Naive thymus-derived CD8-positive, alpha-beta T cell (primary cell): ENCODE results near the gene C15orf61. TPM values are rescaled to one million over a fixed set of nuclear protein-coding genes. Genes with fewer than 3 reads are reported as not detected.

Experiments used
- ATAC-seq, 2 donors: fragments of 150-1000 bp; cut with Tn5 transposase in 1 of 2; sonication (Bioruptor Pico), chemical (Tn5 transposase) in 1 of 2; 1 replicate in 1 of 2; 2 replicates in 1 of 2; pipeline ENCODE4 v1.10.0; 2021; ENCODE audit warnings: mild to moderate bottlenecking in 2 of 2, moderate library complexity in 2 of 2
- POLR2A ChIA-PET: fragments of 350-600 bp; sonication (Branson Sonifier 250); formaldehyde crosslinking; loops from one replicate; lab custom pipeline; 2021; ENCODE audit warnings: antibody characterized with exemption; lab: Charles Lee
- DNase-seq, 10 donors: peaks; one replicate each; pipeline versions ENCODE4 v3.0.0 to v3.0.0-alpha.2; 2020 to 2022
- H3K27ac Mint-ChIP-seq, 10 donors: one replicate each; pipeline ENCODE4 v1.8.0; 2020 to 2022; ENCODE audit warnings: mild to moderate bottlenecking in 10 of 10, mixed read lengths in 10 of 10, moderate library complexity in 4 of 10, inconsistent platforms in 1 of 10
- H3K27me3 Mint-ChIP-seq, 5 donors: one replicate each; pipeline ENCODE4 v1.8.0; 2021 to 2022; ENCODE audit warnings: mixed read lengths in 5 of 5
- H3K36me3 Mint-ChIP-seq, 3 donors: one replicate each; pipeline ENCODE4 v1.8.0; 2020 to 2022; ENCODE audit warnings: mixed read lengths in 3 of 3, mild to moderate bottlenecking in 2 of 3, inconsistent platforms in 1 of 3
- H3K4me1 Mint-ChIP-seq, 4 donors: one replicate each; pipeline ENCODE4 v1.8.0; 2021 to 2022; ENCODE audit warnings: mixed read lengths in 4 of 4
- H3K4me3 Mint-ChIP-seq, 10 donors: one replicate each; pipeline ENCODE4 v1.8.0; 2020 to 2022; ENCODE audit warnings: mild to moderate bottlenecking in 10 of 10, mixed read lengths in 10 of 10, moderate library complexity in 6 of 10, inconsistent platforms in 1 of 10
- H3K9me3 Mint-ChIP-seq, 9 donors: one replicate each; pipeline ENCODE4 v1.8.0; 2020 to 2022; ENCODE audit warnings: mixed read lengths in 9 of 9, mild to moderate bottlenecking in 3 of 9, inconsistent platforms in 1 of 9, moderate library complexity in 1 of 9
- polyA plus RNA-seq, 3 donors: library from polyadenylated mRNA; unstranded; fragments of 300-500 nt; fragmentation: Illumina TruSeq; gene quantifications; one replicate each; pipeline ENCODE4 v1.2.3, GENCODE V29; 2021
- total RNA-seq, 8 experiments: library from RNA in 2 of 8; stranded (reverse) in 2 of 8; gene quantifications; one replicate each; pipeline ENCODE4 v1.2.3 and lab custom pipeline; 2021 to 2026

The C15orf61 gene
- total and polyA plus RNA-seq, 5 experiments from 2014 or later: 6.1 to 11.9 (median 8.3) TPM

GRCh38 chr15:67559576-67559975 lies 38.6 kb downstream of the C15orf61 start:
- no peak for DNase-seq
- Mint-ChIP-seq H3K4me1 (peaks cover 20 to 37% (median 23%) of the 10 kb centered on the region in 4 donors), H3K27me3 (no peaks in the 10 kb centered on the region)

DNA sequence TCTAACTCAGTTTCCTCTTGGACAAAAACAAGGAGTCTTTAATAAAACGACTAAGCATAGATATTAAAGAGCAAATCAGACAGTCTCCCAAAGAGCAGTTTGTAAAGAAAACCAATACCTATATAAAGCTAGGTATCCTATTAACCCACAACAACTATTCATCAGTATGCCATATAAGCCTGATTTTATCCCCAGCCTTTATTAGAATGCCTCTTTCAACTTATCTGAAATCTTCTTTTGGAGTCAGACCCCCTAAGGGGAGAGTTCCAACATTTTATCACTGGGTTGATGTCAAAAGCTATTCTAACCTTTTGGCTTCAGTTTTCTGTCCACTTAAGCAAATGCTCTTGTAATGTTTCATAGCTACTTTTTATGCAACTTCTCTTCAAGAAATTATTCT lies 39.4 kb downstream of the C15orf61 start:
- H3K27ac Mint-ChIP-seq: no peak overlapping the region
- ATAC-seq (no peak), DNase-seq (no peak)
- POLR2A ChIA-PET: no interaction called here
- H3K4me1 Mint-ChIP-seq: peaks cover 18 to 32% (median 24%) of the 10 kb centered on the region in 4 donors
- peaks cover 0 to 4% (median 0%) of the 10 kb centered on the region in 9 donors for H3K9me3 Mint-ChIP-seq
- H3K4me3 Mint-ChIP-seq: no peak overlapping the region
- H3K36me3 Mint-ChIP-seq: peaks cover 17 to 69% (median 48%) of the 10 kb centered on the region in 3 donors
- H3K27me3 Mint-ChIP-seq: no peaks in the 10 kb centered on the region

More at GRCh38 chr15:67559576-67559975, 38.6 kb downstream of the C15orf61 start:
- H3K4me3 Mint-ChIP-seq: no peak overlapping the region
- no peak overlapping the region for H3K27ac Mint-ChIP-seq
- H3K9me3 Mint-ChIP-seq: peaks cover 0 to 4% (median 0%) of the 10 kb centered on the region in 9 donors
- ATAC-seq: no peak
- peaks cover 17 to 77% (median 50%) of the 10 kb centered on the region in 3 donors for H3K36me3 Mint-ChIP-seq
- POLR2A ChIA-PET: no interaction called here

DNA sequence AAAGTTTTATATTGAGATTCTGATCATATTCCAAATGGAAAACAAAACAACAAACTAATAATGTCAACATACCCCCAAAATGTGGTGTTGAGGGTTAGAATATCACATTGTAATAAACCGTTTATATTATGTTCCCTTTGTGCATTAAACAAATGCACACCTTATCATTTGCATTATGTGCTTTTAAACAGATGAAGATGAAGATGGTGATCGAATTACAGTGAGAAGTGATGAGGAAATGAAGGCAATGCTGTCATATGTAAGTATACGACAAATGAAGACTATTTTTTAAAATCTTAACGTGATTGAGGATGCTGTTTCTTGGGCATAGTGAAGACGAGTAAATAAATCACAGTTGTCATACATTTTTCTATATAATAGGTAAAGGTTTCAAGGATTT lies 42.2 kb downstream of the C15orf61 start:
- POLR2A ChIA-PET: no interaction called here
- H3K27ac Mint-ChIP-seq: peak overlapping the region in 1 of 10 donors; percentile 6
- peaks cover 0 to 4% (median 0%) of the 10 kb centered on the region in 9 donors for H3K9me3 Mint-ChIP-seq
- H3K4me1 Mint-ChIP-seq: peaks cover 16 to 32% (median 19%) of the 10 kb centered on the region in 4 donors
- no peak for DNase-seq
- peaks cover 13 to 62% (median 33%) of the 10 kb centered on the region in 3 donors for H3K36me3 Mint-ChIP-seq
- no peak overlapping the region for H3K4me3 Mint-ChIP-seq
- no peak for ATAC-seq
- H3K27me3 Mint-ChIP-seq: no peaks in the 10 kb centered on the region

DNA sequence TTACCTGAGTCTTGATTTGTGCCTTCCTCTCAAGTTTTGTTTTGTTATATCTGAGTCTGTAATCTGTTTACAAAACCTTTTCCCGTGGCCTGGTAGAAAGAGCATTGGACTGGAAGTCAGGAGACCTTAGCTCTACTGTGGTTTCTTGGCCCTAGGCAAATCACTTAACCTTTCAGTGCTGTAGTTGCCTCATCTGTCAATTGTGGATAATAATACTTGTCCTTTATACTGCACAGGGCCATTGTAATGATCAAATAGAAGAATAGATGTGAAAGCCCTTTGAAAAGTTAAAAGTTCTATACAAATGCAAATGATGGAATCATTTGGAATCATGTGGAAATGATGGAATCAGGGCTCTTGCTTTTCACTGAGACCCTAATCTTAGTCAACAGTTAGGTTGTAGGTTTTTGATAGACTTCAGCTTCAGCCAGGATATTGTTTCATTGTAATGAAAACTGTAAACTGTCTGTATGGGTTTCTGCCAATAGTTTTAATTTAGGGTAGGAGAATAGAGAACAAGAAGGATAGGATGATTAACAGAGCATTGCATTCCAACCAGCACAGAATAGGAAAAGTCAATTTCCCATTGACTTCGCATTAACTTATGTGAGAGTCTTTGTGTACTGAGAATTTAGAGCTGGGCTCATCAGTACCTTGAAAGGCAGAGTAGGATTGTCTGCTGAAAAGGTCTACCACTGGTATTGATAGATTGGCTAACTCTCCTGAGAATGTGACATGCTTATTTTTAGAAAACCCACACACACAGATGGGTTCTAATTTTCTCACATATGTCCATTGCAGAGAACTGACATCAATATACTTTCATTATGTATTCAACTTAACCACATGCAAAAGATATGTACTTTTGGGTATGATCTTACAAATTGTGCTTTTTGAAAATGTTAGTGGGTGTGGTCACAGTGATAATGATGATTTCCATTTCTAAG lies 43.4 kb downstream of the C15orf61 start:
- Mint-ChIP-seq H3K4me3 (no peak overlapping the region), H3K27me3 (no peaks in the 10 kb centered on the region), H3K36me3 (peaks cover 2 to 61% (median 21%) of the 10 kb centered on the region in 3 donors), H3K9me3 (no peaks in the 10 kb centered on the region), H3K4me1 (peaks cover 11 to 31% (median 17%) of the 10 kb centered on the region in 4 donors), H3K27ac (peak overlapping the region in 3 of 10 donors; percentile 3 to 9 (median 4))
- DNase-seq: no peak
- POLR2A ChIA-PET: no interaction called here
- ATAC-seq: no peak

GRCh38 chr15:67564968-67565345 lies 44.0 kb downstream of the C15orf61 start:
- Mint-ChIP-seq H3K27me3 (no peaks in the 10 kb centered on the region), H3K4me1 (peaks cover 6 to 25% (median 17%) of the 10 kb centered on the region in 4 donors), H3K4me3 (peak overlapping the region in 1 of 10 donors; percentile 60), H3K9me3 (no peaks in the 10 kb centered on the region), H3K36me3 (peaks cover 0 to 58% (median 20%) of the 10 kb centered on the region in 3 donors), H3K27ac (peak overlapping the region in 1 of 10 donors; percentile 66)
- POLR2A ChIA-PET: no interaction called here
- no peak for ATAC-seq
- no peak for DNase-seq

- H3K9me3 Mint-ChIP-seq: no peaks in the 10 kb centered on the region
- no peak overlapping the region for H3K4me3 Mint-ChIP-seq
- H3K36me3 Mint-ChIP-seq: peaks cover 0 to 45% (median 12%) of the 10 kb centered on the region in 3 donors
- POLR2A ChIA-PET: no interaction called here
- H3K4me1 Mint-ChIP-seq: peaks cover 0 to 16% (median 4%) of the 10 kb centered on the region in 4 donors
- no peak for ATAC-seq
- no peak overlapping the region for H3K27ac Mint-ChIP-seq
- no peak for DNase-seq
- no peaks in the 10 kb centered on the region for H3K27me3 Mint-ChIP-seq
Observed at GRCh38 chr15:67569668-67570067, 48.7 kb downstream of the C15orf61 start.

DNA sequence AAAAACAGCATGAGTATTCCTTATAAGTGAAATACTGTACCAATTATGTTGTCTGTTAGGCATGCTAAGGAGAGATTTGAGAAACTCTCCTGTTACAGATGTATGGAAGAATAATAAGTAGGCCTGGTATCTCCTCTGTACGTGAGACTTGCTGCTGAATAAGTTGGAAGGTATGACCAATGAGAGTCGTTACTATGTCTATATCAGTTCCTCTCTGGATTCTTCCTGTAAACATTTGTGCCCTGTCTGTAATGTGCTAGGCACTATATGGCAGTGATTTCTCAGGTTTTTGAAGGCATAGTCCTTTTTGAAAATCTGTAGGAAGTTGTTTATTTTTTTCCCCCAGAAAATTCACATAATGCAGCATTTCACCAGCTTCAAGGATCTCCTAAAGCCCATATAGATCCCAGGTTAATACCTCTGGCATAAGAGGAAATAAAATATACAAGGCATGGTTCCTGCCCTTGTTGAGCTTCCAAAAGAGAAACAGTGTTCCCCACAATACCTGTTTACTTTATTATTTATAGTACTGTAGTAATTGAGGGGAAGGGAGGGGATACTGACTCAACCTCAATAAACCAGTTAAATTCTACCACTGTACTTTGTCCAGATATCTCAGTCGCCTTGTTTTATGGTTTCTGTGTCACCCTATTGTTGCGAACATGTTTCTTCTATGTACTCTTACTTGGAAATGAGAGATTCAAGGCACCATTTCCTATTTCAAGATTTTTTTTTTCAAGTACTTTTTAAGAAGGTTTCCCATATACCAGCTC lies 50.1 kb downstream of the C15orf61 start:
- no peaks in the 10 kb centered on the region for H3K27me3 Mint-ChIP-seq
- peaks cover 0 to 38% (median 7%) of the 10 kb centered on the region in 3 donors for H3K36me3 Mint-ChIP-seq
- no peak overlapping the region for H3K4me3 Mint-ChIP-seq
- H3K27ac Mint-ChIP-seq: peak overlapping the region in 2 of 10 donors; percentile 19 to 63
- no peak for ATAC-seq
- H3K4me1 Mint-ChIP-seq: peaks cover 1 to 16% (median 3%) of the 10 kb centered on the region in 4 donors
- DNase-seq: no peak
- no peaks in the 10 kb centered on the region for H3K9me3 Mint-ChIP-seq
- POLR2A ChIA-PET: interaction anchor here (0.9 kb wide), 1 partner anchor 29 kb away, joined by 4 read pairs; no protein-coding TSS in a partner anchor

DNA sequence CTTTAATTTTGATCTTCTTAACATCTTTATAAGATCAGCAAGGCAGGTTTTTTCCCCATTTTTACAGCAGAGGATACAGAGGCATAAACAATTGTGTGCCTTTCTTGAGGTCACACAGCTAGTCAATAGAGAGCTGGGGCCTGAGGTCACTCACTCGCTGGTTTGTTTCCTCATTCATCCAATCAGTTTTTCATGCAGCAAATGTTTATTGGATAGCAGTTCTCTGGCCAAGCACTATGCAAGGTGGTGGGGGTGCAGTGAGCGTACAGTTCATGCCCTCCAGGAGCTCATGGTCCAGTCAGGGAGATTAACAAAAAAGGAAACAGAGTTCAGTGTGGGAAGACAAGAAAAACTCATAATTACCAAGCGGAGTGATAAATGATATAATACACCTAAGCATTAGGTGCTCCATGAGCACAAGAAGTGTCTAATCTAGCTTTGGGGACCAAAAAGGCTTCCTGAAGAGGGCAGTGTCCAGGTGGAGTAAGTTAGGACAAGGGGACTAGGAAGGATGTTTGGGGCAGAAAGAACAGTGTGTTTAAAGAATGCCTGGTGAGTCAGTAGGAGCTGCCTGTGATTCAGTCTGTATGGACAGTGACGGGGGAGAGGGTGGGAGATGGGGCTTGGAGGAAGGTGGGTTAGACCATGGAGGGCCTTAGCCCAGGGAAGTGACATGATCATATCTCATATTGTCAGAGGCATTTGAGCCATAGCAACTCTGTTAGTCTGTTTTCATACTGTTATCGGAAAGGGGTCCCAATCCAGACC lies 50.9 kb downstream of the C15orf61 start:
- Mint-ChIP-seq H3K9me3 (no peaks in the 10 kb centered on the region), H3K27ac (peak overlapping the region in 2 of 10 donors; percentile 19 to 63), H3K4me1 (peaks cover 1 to 16% (median 3%) of the 10 kb centered on the region in 4 donors), H3K4me3 (no peak overlapping the region), H3K27me3 (no peaks in the 10 kb centered on the region), H3K36me3 (peaks cover 0 to 34% (median 7%) of the 10 kb centered on the region in 3 donors)
- DNase-seq: no peak
- ATAC-seq: no peak
- POLR2A ChIA-PET: no interaction called here

DNA sequence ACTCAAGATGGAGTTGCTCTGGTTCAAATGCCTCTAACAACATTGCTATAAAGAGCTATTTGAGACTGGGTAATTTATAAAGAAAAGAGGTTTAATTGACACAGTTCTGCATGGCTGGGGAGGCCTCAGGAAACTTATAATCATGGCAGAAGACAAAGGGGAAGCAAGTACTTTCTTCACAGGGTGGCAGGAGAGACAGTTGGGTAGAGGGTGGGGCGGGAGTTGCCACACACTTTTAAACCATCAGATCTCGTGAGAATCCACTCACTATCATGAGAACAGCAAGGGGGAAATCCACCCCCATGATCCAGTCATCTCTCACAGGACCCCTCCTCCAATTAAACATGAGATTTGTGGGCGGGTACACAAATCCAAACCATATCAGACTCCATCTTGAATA lies 52.3 kb downstream of the C15orf61 start:
- DNase-seq (no peak), ATAC-seq (no peak)
- Mint-ChIP-seq H3K9me3 (no peaks in the 10 kb centered on the region), H3K4me3 (no peak overlapping the region), H3K27ac (no peak overlapping the region), H3K4me1 (peaks cover 1 to 16% (median 3%) of the 10 kb centered on the region in 4 donors), H3K36me3 (peaks cover 0 to 29% (median 7%) of the 10 kb centered on the region in 3 donors), H3K27me3 (no peaks in the 10 kb centered on the region)
- POLR2A ChIA-PET: no interaction called here

GRCh38 chr15:67575039-67575502 lies 54.1 kb downstream of the C15orf61 start:
- peaks cover 1 to 16% (median 3%) of the 10 kb centered on the region in 4 donors for H3K4me1 Mint-ChIP-seq
- no peak for DNase-seq
- H3K9me3 Mint-ChIP-seq: no peaks in the 10 kb centered on the region
- H3K36me3 Mint-ChIP-seq: peaks cover 0 to 18% (median 7%) of the 10 kb centered on the region in 3 donors
- H3K4me3 Mint-ChIP-seq: no peak overlapping the region
- no peak for ATAC-seq
- POLR2A ChIA-PET: interaction anchor here (0.6 kb wide), 1 partner anchor 88 kb away, joined by 3 read pairs; no protein-coding TSS in a partner anchor
- H3K27ac Mint-ChIP-seq: peak overlapping the region in 3 of 10 donors; percentile 24 to 41 (median 29)
- no peaks in the 10 kb centered on the region for H3K27me3 Mint-ChIP-seq

- Mint-ChIP-seq H3K36me3 (peaks cover 0 to 22% (median 8%) of the 10 kb centered on the region in 3 donors), H3K27ac (no peak overlapping the region), H3K4me1 (peaks cover 2 to 6% (median 4%) of the 10 kb centered on the region in 4 donors), H3K27me3 (no peaks in the 10 kb centered on the region), H3K9me3 (no peaks in the 10 kb centered on the region), H3K4me3 (no peak overlapping the region)
- no peak for DNase-seq
- ATAC-seq: no peak
- POLR2A ChIA-PET: no interaction called here
Observed at GRCh38 chr15:67578020-67578600, 57.2 kb downstream of the C15orf61 start.
